Measurements from ENCODE around the gene DPYD. TPM values are rescaled to one million over a fixed set of nuclear protein-coding genes. Genes with fewer than 3 reads are reported as not detected.

DPYD gene
- total and polyA plus RNA-seq, 9 of the 15 experiments (the other 6 are each of a cell fraction or from before 2014, with no cell fraction given), result 0.03 to 0.25 (median 0.08) TPM; not detected in 2

- Histone ChIP-seq H3K36me3 (ENCODE audit: control insufficient read depth, insufficient read depth, low read length) (no peaks in the 10 kb centered on the region), H3K4me1 (replicated peaks in 1 of 2; ENCODE audit: control insufficient read depth in 2 of 2, insufficient read depth in 2 of 2, low read length in 2 of 2) (no peaks in the 10 kb centered on the region), H3K79me2 (ENCODE audit: control insufficient read depth, insufficient read depth, low read length) (no peaks in the 10 kb centered on the region), H3K27ac (ENCODE audit: extremely low read depth, low read depth, low read length) (no peak overlapping the region), H3K9ac (ENCODE audit: insufficient read depth in 1 of 2, low read depth in 2 of 2, low read length in 2 of 2) (no peak overlapping the region), H3K27me3 (ENCODE audit: control insufficient read depth in 2 of 2, insufficient read depth in 2 of 2, low read length in 2 of 2) (no peaks in the 10 kb centered on the region), H3K4me2 (ENCODE audit: insufficient read depth, low read length) (no peak overlapping the region), H4K20me1 (replicated peaks; ENCODE audit: control insufficient read depth, insufficient read depth, low read length) (no peaks in the 10 kb centered on the region), H3K9me1 (ENCODE audit: control insufficient read depth, insufficient read depth, low read length) (no peaks in the 10 kb centered on the region), H3K9me3 (replicated peaks; ENCODE audit: control insufficient read depth, insufficient read depth, low read depth, low read length) (no peaks in the 10 kb centered on the region), H2AFZ (ENCODE audit: low read depth, low read length) (no peak overlapping the region), H3K4me3 (no peak overlapping the region)
- intact Hi-C loops (cut with micrococcal nuclease) (no loop called here), in situ Hi-C loops (cut with MboI) (no loop called here)
- WGBS (ENCODE audit: insufficient coverage, low coverage, missing lambda C conversion rate), result 3% methylated on average over 2 of the region's 2 CpGs
- ATAC-seq, result no peak
- POLR2A ChIA-PET, result no interaction called here
- no TSS peak for BruUV-seq (replicated peaks)
- CTCF ChIA-PET (ENCODE audit: low intra/inter-chr PET ratio), result no interaction called here
- DNase-seq (ENCODE audit: extremely low read depth in 1 of 4, low spot score in 3 of 4), result no peak
- FAIRE-seq, result no peak
- TF ChIP-seq DIDO1 (tag; IDR thresholded peaks at IDR 0.05; ENCODE audit: low read depth) (no peak), MCM7 (IDR thresholded peaks at IDR 0.05) (no peak)
Measured at GRCh38 chr1:97212671-97213070, 708.2 kb downstream of the DPYD start.

GRCh38 chr1:97210307-97210706 lies 710.5 kb downstream of the DPYD start:
- 0% methylated on average over 1 of the region's 1 CpG for WGBS (ENCODE audit: insufficient coverage, low coverage, missing lambda C conversion rate)
- ATAC-seq (no peak), DNase-seq (ENCODE audit: extremely low read depth in 1 of 4, low spot score in 3 of 4) (no peak), FAIRE-seq (no peak)
- in situ Hi-C loops (cut with MboI), result no loop called here
- TF ChIP-seq MEIS2 (IDR thresholded peaks at IDR 0.05; ENCODE audit: partially characterized antibody) (no peak), PHB2 (IDR thresholded peaks at IDR 0.05; ENCODE audit: low read depth) (no peak), ZNF316 (IDR thresholded peaks at IDR 0.05) (no peak), SIN3A (IDR thresholded peaks at IDR 0.05; ENCODE audit: borderline replicate concordance in 2 of 2, control insufficient read depth in 1 of 2, low read depth in 2 of 2, low read length in 2 of 2) (no peak)
- Histone ChIP-seq H3K4me1 (replicated peaks in 1 of 2; ENCODE audit: control insufficient read depth in 2 of 2, insufficient read depth in 2 of 2, low read length in 2 of 2) (no peaks in the 10 kb centered on the region), H3K27me3 (ENCODE audit: control insufficient read depth in 2 of 2, insufficient read depth in 2 of 2, low read length in 2 of 2) (no peaks in the 10 kb centered on the region), H3K4me2 (ENCODE audit: insufficient read depth, low read length) (no peak overlapping the region), H3K9me3 (replicated peaks; ENCODE audit: control insufficient read depth, insufficient read depth, low read depth, low read length) (0 out of 2 replicates have a peak, but pooled peaks cover 2% of the 10 kb centered on the region), H3K27ac (ENCODE audit: extremely low read depth, low read depth, low read length) (no peak overlapping the region), H2AFZ (ENCODE audit: low read depth, low read length) (no peak overlapping the region), H3K36me3 (ENCODE audit: control insufficient read depth, insufficient read depth, low read length) (no peaks in the 10 kb centered on the region), H3K9ac (ENCODE audit: insufficient read depth in 1 of 2, low read depth in 2 of 2, low read length in 2 of 2) (no peak overlapping the region), H3K9me1 (ENCODE audit: control insufficient read depth, insufficient read depth, low read length) (no peaks in the 10 kb centered on the region), H3K4me3 (no peak overlapping the region), H4K20me1 (replicated peaks; ENCODE audit: control insufficient read depth, insufficient read depth, low read length) (no peaks in the 10 kb centered on the region), H3K79me2 (ENCODE audit: control insufficient read depth, insufficient read depth, low read length) (no peaks in the 10 kb centered on the region)
- POLR2A ChIA-PET, result interaction anchor here (0.6 kb wide), 1 partner anchor 9 kb away, joined by 3 read pairs; no protein-coding TSS in a partner anchor
- intact Hi-C loops (cut with micrococcal nuclease), result no loop called here
- no TSS peak for BruUV-seq (replicated peaks)
- CTCF ChIA-PET (ENCODE audit: low intra/inter-chr PET ratio), result no interaction called here
